Measurements from ENCODE around the gene DDA1. TPM values are rescaled to one million over a fixed set of nuclear protein-coding genes. Genes with fewer than 3 reads are reported as not detected.

DDA1 gene
- total and polyA plus RNA-seq, 9 of the 15 experiments (the other 6 are each of a cell fraction or from before 2014, with no cell fraction given), result 1.4 to 83.8 (median 33.8) TPM

DNA sequence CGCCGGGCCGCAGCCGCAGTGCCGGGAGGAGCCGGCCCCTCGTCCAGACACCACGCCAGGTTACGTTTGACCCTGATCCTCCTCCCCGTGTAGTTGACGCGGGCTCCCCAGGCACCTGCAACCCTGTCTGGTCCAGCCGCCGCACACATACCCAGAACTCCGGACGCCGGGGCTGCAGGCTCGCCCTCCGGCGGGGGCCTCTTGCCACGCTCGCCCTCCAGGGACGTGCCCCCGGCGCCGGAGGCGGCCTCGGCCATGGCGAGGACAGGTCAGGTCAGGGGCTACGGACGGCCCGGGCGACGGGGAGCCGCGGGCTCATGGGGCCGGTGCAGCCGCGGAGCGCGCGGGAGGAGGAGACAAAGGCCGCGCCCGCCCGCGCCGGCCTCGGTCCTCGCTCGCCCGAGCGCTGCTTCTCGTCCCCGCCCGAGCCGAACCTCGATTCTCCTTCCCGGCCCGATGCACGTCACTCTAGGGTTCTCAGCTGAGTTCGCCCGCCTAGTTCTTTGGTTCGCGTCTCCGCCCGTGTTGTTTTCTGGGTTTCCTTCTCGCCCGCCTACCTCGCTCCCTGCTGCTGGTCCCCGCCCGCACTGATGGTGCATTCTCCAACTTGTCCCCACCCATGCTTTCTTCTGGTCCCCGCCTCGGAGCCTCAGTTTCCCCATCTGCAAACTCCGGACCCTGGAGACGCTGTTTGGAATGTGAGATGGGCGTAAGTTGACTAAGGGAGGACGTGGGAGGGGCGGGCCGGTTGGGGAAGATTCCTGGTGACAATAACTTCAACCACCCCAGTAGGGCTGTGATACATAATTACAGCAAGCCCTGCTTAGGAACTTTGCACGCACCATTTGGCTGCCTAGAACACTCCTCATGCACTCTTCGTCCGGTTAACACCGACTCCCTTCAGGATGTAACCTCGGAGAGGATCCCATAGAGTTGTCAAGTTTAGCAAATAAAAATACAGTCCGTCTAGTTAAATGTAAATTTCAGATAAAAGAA, 25.3 kb downstream of the DDA1 start, which contains the start of gene ANO8 (continued):
- TF ChIP-seq ADNP (tag; IDR thresholded peaks at IDR 0.05) (no peak; the same call in 1 of the 2 replicates), STAT5A (IDR thresholded peaks at IDR 0.05; ENCODE audit: borderline replicate concordance, low read length) (peak; percentile 20; the same call in 1 of the 2 replicates), MBD2 (IDR thresholded peaks at IDR 0.05; ENCODE audit: borderline replicate concordance, low read depth) (peak; percentile 60; the same call in 1 of the 2 replicates), SMAD1 (IDR thresholded peaks at IDR 0.05; ENCODE audit: low read depth, low read length, partially characterized antibody) (no peak), NCOA2 (IDR thresholded peaks at IDR 0.05; ENCODE audit: partially characterized antibody in 2 of 2) (no peak), POLR2AphosphoS2 (IDR thresholded peaks at IDR 0.05; ENCODE audit: low read length) (no peak), RAD21 (CRISPR knock-in tag; conservative IDR thresholded peaks at IDR 0.05 in 1 of 2, IDR thresholded peaks at IDR 0.05 in 1 of 2) (peak in 1 of 2 experiments; percentile 23; a peak in 1 of 4 replicates), ZNF217 (CRISPR knock-in tag; IDR thresholded peaks at IDR 0.05) (no peak), ZNF41 (CRISPR knock-in tag; conservative IDR thresholded peaks at IDR 0.05) (no peak), ZNF561 (CRISPR knock-in tag; conservative IDR thresholded peaks at IDR 0.05) (no peak), KAT7 (CRISPR knock-in tag; IDR thresholded peaks at IDR 0.05; ENCODE audit: borderline replicate concordance) (peak; percentile 89; the same call in 1 of the 2 replicates), CBFB (CRISPR knock-in tag; IDR thresholded peaks at IDR 0.05) (peak; percentile 91; the same call in 1 of the 2 replicates), ESRRB (CRISPR knock-in tag; IDR thresholded peaks at IDR 0.05; ENCODE audit: borderline replicate concordance) (no peak), ZBED1 (IDR thresholded peaks at IDR 0.05) (peak; percentile 15), CAMTA2 (CRISPR knock-in tag; conservative IDR thresholded peaks at IDR 0.05) (no peak), TEAD4 (IDR thresholded peaks at IDR 0.05; ENCODE audit: low read length) (peak; percentile 49), TEAD4 (CRISPR knock-in tag; IDR thresholded peaks at IDR 0.05; ENCODE audit: borderline replicate concordance) (peak; percentile 19; the same call in 1 of the 2 replicates), ZNF589 (CRISPR knock-in tag; IDR thresholded peaks at IDR 0.05; ENCODE audit: low read depth) (no peak), ZKSCAN3 (CRISPR knock-in tag; IDR thresholded peaks at IDR 0.05) (no peak), ZNF24 (IDR thresholded peaks at IDR 0.05) (peak; percentile 85), CCNT2 (IDR thresholded peaks at IDR 0.05; ENCODE audit: borderline replicate concordance, extremely low read depth, insufficient read length, low read depth, low read length) (peak; percentile 95)
- TF ChIP-seq, protein P1, sequence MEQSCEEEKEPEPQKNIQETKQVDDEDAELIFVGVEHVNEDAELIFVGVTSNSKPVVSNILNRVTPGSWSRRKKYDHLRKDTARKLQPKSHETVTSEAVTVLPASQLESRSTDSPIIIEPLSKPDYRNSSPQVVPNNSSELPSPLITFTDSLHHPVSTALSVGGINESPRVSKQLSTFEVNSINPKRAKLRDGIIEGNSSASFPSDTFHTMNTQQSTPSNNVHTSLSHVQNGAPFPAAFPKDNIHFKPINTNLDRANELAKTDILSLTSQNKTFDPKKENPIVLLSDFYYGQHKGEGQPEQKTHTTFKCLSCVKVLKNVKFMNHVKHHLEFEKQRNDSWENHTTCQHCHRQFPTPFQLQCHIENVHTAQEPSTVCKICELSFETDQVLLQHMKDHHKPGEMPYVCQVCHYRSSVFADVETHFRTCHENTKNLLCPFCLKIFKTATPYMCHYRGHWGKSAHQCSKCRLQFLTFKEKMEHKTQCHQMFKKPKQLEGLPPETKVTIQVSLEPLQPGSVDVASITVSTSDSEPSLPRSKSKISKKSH (CRISPR knock-in tag; IDR thresholded peaks at IDR 0.05), result no peak
- TF ChIP-seq, protein P2, sequence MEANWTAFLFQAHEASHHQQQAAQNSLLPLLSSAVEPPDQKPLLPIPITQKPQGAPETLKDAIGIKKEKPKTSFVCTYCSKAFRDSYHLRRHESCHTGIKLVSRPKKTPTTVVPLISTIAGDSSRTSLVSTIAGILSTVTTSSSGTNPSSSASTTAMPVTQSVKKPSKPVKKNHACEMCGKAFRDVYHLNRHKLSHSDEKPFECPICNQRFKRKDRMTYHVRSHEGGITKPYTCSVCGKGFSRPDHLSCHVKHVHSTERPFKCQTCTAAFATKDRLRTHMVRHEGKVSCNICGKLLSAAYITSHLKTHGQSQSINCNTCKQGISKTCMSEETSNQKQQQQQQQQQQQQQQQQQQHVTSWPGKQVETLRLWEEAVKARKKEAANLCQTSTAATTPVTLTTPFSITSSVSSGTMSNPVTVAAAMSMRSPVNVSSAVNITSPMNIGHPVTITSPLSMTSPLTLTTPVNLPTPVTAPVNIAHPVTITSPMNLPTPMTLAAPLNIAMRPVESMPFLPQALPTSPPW (CRISPR knock-in tag; IDR thresholded peaks at IDR 0.05), result peak; percentile 61; the same call in 1 of the 2 replicates
- TF ChIP-seq, protein P3, sequence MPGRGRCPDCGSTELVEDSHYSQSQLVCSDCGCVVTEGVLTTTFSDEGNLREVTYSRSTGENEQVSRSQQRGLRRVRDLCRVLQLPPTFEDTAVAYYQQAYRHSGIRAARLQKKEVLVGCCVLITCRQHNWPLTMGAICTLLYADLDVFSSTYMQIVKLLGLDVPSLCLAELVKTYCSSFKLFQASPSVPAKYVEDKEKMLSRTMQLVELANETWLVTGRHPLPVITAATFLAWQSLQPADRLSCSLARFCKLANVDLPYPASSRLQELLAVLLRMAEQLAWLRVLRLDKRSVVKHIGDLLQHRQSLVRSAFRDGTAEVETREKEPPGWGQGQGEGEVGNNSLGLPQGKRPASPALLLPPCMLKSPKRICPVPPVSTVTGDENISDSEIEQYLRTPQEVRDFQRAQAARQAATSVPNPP (IDR thresholded peaks at IDR 0.05; ENCODE audit: borderline replicate concordance, insufficient read depth, insufficient read length), result no peak

All from K562 (cell line).